Mucosa of rectum (tissue), 2 donors: Measurements from ENCODE around the gene UGT2B17.
"Not testable (repeated sequence)": the region's sequence is repeated elsewhere in the genome, so short reads cannot be mapped to it uniquely, and the experiment has no call there.

Source experiments
- H3K27ac ChIP-seq, 2 donors: one replicate each; pipeline ENCODE4 v1.7.0; 2013; ENCODE audit warnings: inconsistent platforms in 2 of 2, low read depth in 2 of 2, low read length in 2 of 2
- H3K27me3 ChIP-seq, 2 donors: one replicate each; pipeline ENCODE4 v1.7.0; 2013; ENCODE audit warnings: low read length in 2 of 2; ENCODE audit not compliant: control insufficient read depth in 2 of 2, insufficient read depth in 2 of 2
- H3K36me3 ChIP-seq, 2 donors: one replicate each; pipeline ENCODE4 v1.7.0; 2013; ENCODE audit warnings: low read length in 2 of 2; ENCODE audit not compliant: control insufficient read depth in 2 of 2, insufficient read depth in 2 of 2
- H3K4me1 ChIP-seq, 2 donors: one replicate each; pipeline ENCODE4 v1.7.0; 2013; ENCODE audit warnings: low read length in 2 of 2, mild to moderate bottlenecking in 1 of 2; ENCODE audit not compliant: control insufficient read depth in 2 of 2, insufficient read depth in 2 of 2
- H3K4me3 ChIP-seq, 2 donors: one replicate each; pipeline ENCODE4 v1.7.0; 2013; ENCODE audit warnings: low read length in 2 of 2
- H3K9ac ChIP-seq, 2 donors: one replicate each; pipeline ENCODE4 v1.7.0; 2013; ENCODE audit warnings: low read length in 2 of 2, low read depth in 1 of 2, mild to moderate bottlenecking in 1 of 2
- H3K9me3 ChIP-seq, 2 donors: one replicate each; pipeline ENCODE4 v1.7.0; 2013; ENCODE audit warnings: low read length in 2 of 2; ENCODE audit not compliant: control insufficient read depth in 2 of 2
- donor health status: healthy.
- donor health status: Normal muscosa, but diverticular disease.

Gene UGT2B17

DNA sequence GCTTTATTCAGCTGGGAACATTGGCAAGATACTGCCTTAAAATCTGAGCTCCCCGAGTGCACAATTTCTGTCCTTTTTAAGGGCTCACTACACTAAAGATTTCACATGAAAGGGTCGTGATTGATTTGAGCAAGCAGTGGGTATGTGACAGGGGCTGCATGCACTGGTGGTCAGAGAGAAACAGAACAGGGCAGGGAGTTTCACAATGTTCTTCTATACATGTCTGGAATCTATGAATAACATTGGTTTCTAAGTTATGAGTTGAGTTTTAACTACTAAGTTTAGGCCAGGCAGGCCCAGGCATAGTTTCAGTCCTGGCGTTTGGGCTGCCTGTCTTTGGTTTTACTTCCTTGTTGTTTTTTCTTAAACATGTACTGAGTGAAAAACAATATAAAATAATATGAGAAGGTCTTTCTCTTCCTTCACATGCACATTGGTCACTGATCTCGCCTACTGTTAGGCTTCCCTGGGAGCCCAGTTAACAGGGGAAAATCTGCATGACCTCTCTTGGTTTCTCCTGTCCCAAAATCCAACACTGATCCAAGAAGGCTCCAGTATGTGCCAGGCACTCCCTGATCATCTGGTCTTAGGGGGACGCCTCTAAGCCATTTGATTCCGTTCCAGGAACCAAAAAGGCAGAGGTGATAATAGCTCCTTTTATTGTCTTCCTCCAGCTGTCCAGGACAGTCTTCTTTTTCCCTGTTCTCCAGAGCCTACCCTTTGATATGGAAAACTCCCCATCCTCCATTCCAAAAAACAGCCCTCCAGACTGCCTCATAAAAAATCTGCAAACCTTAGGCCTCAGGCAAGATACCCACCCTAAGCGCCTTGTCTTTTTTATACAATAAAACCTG, at the start of gene UGT2B17:
Gene UGT2B17 (minus strand): TSS at position 51 of the 854 bp plus-strand sequence. CDS start 7,838 bp downstream, outside the sequence.
- Histone ChIP-seq H3K4me1 (peaks cover 0 to 3% of the 10 kb centered on the region in 2 donors), H3K9me3 (no peaks in the 10 kb centered on the region), H3K4me3 (no peak within 1 kb of the TSS), H3K27ac (no peak within 1 kb of the TSS), H3K9ac (no peak within 1 kb of the TSS), H3K36me3 (no peaks in the 10 kb centered on the region), H3K27me3 (no peaks in the 10 kb centered on the region)

DNA sequence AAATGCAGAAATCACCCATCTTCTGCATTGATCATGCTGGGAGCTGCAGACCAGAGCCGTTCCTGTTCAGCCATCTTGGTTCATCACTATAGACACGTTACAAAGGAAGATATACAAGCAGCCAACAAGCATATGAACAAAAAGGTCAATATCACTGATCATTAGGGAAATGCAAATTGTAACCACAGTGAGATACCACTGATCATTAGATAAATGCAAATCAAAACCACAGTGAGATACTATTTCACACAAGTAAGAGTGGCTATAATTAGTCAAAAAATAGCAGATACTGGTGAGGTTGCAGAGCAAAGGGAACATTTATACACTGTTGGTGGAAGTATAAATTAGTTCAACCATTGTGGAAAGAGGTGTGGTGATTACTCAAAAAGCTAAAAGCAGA, 46.6 kb upstream of the UGT2B17 start:
- not testable (repeated sequence) for H3K4me1 ChIP-seq, H3K27ac ChIP-seq, H3K27me3 ChIP-seq, H3K36me3 ChIP-seq, H3K4me3 ChIP-seq, H3K9ac ChIP-seq, H3K9me3 ChIP-seq

DNA sequence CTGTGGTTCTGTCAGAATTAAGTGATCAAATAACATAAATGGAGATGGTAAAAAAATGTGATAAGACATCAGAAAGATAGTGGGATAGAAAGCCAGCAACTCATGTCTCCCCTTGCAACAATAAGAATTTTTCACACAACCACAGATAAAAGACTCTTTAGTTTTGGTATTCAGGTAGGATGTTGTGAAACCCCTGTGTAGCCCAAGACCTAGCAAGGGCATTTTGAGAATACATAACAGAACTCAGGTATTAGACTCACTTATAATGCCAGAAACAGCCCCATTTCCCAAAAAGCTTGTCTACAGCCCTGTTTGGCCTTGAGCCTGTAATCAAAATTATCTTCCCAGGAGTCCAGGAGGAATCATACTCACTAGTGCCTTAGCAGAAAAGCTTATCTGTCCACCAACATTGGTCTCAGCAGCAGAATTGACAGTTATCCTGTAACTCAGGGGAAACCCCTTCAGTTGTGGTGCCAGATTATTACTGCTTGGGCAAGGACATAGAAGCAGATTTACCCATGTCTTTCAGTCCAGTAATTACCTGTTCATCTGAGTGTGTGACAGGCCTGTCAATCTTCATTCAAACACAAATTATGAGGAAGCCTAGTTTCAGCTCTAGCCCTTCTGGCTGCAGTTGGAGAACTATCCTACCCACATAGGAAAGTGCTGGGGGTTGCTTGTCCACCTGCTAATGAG, 41.0 kb upstream of the UGT2B17 start:
- Histone ChIP-seq H3K27me3 (no peaks in the 10 kb centered on the region), H3K36me3 (no peaks in the 10 kb centered on the region), H3K9me3 (no peaks in the 10 kb centered on the region)

DNA sequence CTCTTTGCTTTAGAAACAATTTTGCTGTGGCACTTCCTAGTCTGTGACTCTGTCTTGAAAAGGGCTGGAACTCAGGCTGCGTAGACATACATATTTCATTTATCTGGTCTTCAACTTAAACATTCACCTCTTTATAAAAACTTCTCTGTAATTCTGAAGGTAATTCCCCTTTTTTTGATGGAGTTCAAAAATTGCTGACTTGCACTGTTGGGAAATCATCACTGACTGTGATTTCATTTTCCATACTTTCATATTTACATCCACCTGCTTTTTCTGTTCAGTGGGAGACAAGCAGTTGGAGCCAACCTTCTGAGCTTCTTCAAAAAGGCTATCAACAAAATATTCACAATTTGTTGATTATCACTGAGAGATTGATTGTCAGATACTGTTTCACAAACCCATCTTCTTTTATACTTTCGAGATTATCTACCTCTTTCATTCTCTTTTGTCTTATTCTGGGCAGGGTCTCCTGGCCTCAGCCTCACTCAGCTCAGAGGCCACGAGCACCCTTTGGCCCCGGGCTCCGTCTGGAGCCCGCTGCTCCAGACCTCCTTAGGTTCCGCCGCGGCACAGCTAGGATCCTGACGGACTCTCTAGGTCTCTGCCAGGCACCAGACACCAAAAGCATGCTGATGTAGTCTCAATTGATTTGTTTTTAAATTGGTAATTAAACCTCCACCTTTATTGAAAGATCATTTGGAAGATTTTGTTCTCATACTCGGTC, 39.7 kb upstream of the UGT2B17 start:
- H3K4me3 ChIP-seq: no peak overlapping the region
- H3K4me1 ChIP-seq: no peaks in the 10 kb centered on the region

More for the DNA sequence above, 41.0 kb upstream of the UGT2B17 start:
- Histone ChIP-seq H3K4me1 (no peaks in the 10 kb centered on the region), H3K9ac (no peak overlapping the region), H3K4me3 (no peak overlapping the region), H3K27ac (no peak overlapping the region)

DNA sequence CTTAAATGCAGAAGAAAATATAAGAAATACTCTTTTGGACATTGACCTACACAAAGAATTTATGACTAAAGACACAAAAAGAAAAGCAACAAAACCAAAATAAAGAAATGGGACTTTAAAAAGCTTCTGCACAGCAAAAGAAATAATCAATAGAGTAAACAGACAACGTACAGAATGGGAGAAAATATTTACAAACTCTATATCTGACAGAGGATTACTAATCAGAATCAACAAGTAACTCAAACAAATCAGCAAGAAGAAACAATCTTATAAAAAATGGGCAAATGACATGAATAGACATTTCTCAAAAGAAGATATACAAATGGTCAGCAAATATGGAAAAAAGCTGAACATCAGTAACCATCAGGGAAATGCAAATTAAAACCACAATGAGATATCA, 37.6 kb upstream of the UGT2B17 start:
- Histone ChIP-seq H3K36me3 (no peaks in the 10 kb centered on the region), H3K4me1 (no peaks in the 10 kb centered on the region), H3K9me3 (no peaks in the 10 kb centered on the region), H3K4me3 (no peak overlapping the region), H3K9ac (no peak overlapping the region), H3K27me3 (no peaks in the 10 kb centered on the region), H3K27ac (no peak overlapping the region)

More for the DNA sequence above, 39.7 kb upstream of the UGT2B17 start:
- no peaks in the 10 kb centered on the region for H3K9me3 ChIP-seq
- no peak overlapping the region for H3K9ac ChIP-seq
- no peaks in the 10 kb centered on the region for H3K36me3 ChIP-seq
- H3K27ac ChIP-seq: no peak overlapping the region
- H3K27me3 ChIP-seq: no peaks in the 10 kb centered on the region

DNA sequence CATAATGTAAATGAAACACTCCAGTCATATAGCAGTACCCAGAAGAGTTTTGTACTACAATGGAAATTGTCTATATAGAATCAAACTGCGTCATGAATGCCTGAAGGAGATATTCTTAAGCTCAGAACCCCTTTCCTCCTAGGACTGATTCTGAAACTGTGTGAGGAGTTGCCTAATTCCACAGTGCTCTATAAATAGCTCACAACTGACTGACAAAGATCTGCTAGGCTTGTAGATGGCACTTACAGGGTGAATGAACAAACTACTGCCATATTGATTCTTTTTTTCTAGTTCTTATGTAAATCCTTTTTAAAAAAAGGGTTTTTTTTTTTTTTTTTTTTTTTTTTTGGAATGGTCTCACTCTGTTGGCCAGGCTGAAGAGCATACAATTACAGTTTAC, 30.1 kb upstream of the UGT2B17 start:
- Histone ChIP-seq H3K27me3 (no peaks in the 10 kb centered on the region), H3K9me3 (no peaks in the 10 kb centered on the region), H3K27ac (no peak overlapping the region), H3K4me1 (no peaks in the 10 kb centered on the region), H3K9ac (no peak overlapping the region), H3K4me3 (no peak overlapping the region), H3K36me3 (no peaks in the 10 kb centered on the region)

DNA sequence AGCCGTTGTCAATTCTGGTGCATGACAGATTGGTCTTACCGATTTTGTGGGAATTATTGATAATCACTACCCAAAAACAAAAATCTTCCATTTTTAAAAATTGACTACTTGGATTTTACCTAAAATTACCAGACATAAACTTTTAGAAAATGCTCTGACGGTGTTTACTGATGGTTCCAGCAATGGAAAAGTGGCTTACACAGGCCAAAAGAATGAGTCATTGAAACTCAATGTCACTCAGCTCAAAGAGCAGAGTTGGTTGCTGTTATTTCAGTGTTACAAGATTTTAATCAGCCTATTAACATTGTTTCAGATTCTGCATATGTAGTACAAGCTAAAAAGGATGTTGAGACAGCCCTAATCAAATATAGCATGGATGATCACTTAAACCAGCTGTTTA, 23.0 kb upstream of the UGT2B17 start:
- H3K36me3 ChIP-seq: no peaks in the 10 kb centered on the region
- no peaks in the 10 kb centered on the region for H3K9me3 ChIP-seq
- H3K4me3 ChIP-seq: no peak overlapping the region
- H3K4me1 ChIP-seq: no peaks in the 10 kb centered on the region
- no peaks in the 10 kb centered on the region for H3K27me3 ChIP-seq
- no peak overlapping the region for H3K9ac ChIP-seq
- H3K27ac ChIP-seq: no peak overlapping the region

- no peak overlapping the region for H3K9ac ChIP-seq
- no peaks in the 10 kb centered on the region for H3K27me3 ChIP-seq
- H3K4me3 ChIP-seq: no peak overlapping the region
- no peak overlapping the region for H3K27ac ChIP-seq
- H3K9me3 ChIP-seq: no peaks in the 10 kb centered on the region
- H3K4me1 ChIP-seq: no peaks in the 10 kb centered on the region
- H3K36me3 ChIP-seq: no peaks in the 10 kb centered on the region
Observed at GRCh38 chr4:68597482-68597881, 21.4 kb upstream of the UGT2B17 start.

DNA sequence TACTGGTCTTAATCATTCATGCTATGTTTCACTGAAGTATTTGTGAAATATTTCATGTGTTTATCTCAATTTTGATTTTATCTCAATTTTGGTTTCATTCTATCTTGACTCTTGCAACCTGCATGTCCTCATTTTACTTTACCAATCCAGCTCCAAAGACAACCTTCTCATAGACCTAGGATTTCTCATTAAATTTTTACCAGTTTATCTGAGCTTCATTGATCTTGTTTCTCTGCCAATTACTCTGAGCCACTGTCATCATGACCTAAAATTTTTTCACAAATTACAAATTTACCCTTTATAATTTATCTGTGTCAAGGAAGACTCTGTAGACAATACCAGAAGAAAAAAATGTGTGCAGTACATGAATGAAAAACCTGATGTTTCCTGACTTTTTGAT, 18.6 kb upstream of the UGT2B17 start:
- Histone ChIP-seq H3K4me1 (no peaks in the 10 kb centered on the region), H3K9ac (no peak overlapping the region), H3K27ac (no peak overlapping the region)

GRCh38 chr4:68593112-68593511, 17.0 kb upstream of the UGT2B17 start:
- H3K4me1 ChIP-seq: no peaks in the 10 kb centered on the region

More for the DNA sequence above, 18.6 kb upstream of the UGT2B17 start:
- Histone ChIP-seq H3K9me3 (no peaks in the 10 kb centered on the region), H3K4me3 (no peak overlapping the region), H3K27me3 (no peaks in the 10 kb centered on the region), H3K36me3 (no peaks in the 10 kb centered on the region)

More at GRCh38 chr4:68593112-68593511, 17.0 kb upstream of the UGT2B17 start:
- H3K27ac ChIP-seq: no peak overlapping the region
- no peaks in the 10 kb centered on the region for H3K27me3 ChIP-seq
- no peak overlapping the region for H3K9ac ChIP-seq
- H3K4me3 ChIP-seq: no peak overlapping the region
- H3K36me3 ChIP-seq: no peaks in the 10 kb centered on the region
- no peaks in the 10 kb centered on the region for H3K9me3 ChIP-seq
